ENCODE measurements around the gene NHERF2.

GRCh38 chr16:1990351-1991134 is 36.2 kb upstream of the NHERF2 start:
- TF ChIP-seq CTCF (IDR thresholded peaks at IDR 0.05): no peak
- TF ChIP-seq EZH2 (IDR thresholded peaks at IDR 0.05): no peak
- peak; percentile 71 for TF ChIP-seq EZH2phosphoT487 (IDR thresholded peaks at IDR 0.05)
